HG03025 (cell line): ENCODE measurements around the gene LARGE1.

ENCODE experiments used
- ATAC-seq: cut with Tn5 transposase; IDR thresholded peaks from one replicate; pipeline ENCODE4 v1.9.1; 2021; ENCODE audit warnings: mild to moderate bottlenecking, moderate library complexity; ENCODE audit not compliant: unreplicated experiment, low FRiP score

Gene LARGE1

DNA sequence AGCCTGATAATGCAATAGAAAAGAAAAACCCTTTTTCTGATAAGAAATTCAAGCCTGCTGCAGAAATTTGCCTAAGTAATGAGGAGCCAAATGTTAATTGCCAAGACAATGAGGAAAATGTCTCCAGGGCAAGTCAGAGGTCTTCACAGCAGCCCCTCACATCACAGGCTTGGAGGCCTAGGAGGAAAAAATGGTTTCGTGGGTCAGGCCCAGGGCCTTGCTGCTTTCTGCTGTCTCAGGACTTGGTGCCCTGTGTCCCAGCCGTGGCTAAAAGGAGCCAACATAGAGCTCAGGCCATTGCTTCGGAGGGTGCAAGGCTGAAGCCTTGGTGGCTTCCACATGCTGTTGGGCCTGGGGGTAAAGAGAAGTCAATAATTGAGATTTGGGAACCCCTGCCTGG lies 131.3 kb downstream of the LARGE1 start:
- no peak for ATAC-seq

DNA sequence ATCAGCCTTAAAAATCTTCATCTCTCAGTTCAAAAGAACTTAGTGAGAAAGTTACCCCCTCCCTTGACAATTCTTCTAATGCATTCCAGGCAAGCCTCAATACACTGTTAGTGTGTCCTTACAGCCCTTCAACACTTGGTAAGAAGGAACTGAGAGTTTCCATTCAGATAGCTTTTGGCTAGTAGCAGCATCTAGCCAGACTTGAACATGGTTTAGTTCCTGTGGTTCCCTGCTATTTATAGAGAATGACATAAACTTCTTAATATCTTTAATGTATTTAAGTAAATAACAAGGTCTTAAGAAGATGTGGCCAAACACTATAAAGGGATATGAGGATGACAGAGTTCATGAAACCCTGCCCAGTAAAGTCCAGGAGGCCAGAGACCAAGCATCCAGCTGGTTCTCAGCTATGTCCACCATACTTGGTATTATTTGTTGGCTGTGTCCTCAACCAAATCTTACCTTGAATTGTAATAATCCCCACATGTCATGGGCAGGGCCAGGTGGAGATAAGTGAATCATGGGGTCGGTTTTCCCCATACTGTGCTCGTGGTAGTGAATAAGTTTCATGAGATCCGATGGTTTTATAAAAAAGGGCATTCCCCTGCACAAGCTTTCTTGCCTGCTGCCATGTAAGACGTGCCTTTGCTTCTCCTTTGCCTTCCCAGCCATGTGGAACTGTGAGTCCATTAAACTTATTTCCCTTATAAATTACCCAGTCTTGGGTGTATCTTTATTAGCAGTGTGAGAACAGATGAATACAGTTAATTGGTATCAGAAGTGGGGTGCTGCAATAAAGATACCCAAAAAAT lies 132.4 kb downstream of the LARGE1 start:
- ATAC-seq = no peak

DNA sequence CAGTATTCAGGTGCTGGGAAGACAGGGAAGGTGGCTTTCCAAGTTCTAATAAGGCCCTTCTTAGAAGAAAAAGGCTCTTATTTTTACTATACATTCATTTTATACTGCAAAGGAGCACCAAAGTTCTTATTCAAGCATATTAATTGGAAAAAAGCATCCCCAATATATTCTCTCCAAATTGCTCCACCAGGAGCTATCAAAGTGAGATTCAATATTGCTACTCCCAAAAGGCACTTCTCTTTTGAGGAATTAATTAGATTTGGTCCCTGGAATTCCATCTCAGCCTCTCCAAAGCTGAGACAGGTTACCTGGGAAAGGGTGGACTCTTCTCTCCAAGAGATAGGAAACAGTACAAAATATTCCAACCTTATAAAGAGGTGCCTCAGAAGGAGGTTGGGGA lies 134.1 kb downstream of the LARGE1 start:
- ATAC-seq = no peak

DNA sequence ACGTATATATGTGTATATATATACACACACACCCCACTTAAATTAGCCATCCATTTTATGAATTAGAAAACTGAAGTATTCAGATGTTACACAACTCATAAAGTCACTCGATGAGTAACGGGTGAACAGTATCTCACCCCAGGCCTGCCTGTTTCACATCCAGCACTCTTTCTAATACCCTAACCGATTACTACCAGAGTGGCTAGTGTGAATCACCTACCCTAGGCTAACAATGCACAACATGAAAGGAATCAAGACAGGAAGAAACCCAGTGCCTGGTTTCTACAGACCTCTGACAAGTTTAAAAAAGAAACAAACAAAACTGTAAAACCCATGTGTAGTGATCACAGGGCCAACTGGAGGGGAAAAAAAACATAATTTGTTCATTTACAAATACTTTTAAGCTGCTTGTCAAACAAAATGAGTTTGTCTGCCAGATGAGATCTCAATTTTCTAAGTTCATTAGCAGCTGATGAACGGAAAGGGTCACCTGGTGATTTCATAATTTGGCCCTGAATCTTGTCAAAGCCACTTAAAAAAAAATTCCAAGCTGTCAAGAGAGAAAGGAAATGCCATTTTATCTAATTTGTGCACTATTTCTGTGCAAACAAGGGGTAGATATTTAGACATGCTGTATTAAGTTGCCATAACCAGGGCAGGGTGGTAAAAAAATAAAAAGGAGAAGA lies 134.8 kb downstream of the LARGE1 start:
- ATAC-seq = no peak

DNA sequence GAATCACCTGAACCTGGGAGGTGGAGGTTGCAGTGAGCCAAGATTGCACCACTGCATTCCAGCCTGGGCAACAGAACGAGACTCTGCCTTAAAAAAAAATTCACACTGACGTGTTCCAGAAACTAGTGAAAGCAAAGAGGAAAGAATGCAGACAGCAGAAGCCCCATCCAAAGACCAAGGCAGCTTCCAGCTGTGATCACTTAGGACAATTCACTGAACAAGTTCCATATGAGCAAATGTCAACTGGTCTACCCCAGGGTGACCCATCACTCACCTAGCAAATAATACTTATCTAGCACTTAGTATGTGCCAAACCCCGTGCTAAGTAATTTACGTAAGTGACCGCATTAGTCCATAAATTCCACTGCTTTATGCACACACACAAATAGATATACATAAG lies 138.9 kb downstream of the LARGE1 start:
- no peak for ATAC-seq

DNA sequence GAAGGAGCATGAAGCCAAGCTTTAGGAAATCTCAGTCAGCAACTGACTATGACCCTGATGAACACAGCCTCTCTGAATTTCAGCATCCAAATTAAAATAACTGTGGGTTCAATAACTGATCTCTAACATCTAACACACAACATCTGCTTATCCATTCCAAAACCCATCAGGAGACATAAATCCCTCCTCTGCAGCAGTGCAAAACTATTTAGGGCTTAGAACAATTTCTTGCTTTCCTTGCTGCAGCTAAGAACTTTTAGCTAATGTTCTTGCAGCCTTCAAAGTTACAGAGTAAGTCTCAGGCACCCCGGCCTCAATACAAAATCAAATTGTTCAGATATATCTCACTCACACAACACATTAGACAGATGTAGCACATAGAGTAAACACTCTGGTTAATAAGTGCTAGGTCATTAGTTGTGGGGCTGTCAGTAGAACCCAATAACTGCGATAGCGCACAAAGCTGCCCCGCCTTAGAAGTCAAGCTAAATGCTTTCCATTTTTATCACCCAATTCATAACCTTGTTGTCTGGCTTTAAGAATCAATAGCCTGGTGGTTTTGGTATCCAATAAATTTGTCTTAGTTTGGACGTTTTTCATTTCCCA lies 139.6 kb downstream of the LARGE1 start:
- no peak for ATAC-seq

DNA sequence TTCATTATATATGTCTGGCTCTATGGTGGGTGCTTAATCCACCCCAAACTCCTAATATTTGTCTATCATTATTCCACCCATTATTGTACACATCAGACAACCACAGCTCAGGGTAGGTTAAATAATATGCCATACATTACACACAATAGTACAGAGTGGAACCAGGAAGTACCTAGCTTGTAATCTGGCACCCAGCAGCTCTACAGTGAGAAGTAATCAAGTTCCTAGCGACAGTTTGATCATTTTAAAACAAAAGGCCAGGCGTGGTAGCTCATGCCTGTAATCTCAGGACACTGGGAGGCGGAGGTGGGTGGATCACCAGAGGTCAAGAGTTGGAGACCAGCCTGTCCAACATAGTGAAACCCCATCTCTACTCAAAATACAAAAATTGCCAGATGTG lies 141.0 kb downstream of the LARGE1 start:
- ATAC-seq = no peak

DNA sequence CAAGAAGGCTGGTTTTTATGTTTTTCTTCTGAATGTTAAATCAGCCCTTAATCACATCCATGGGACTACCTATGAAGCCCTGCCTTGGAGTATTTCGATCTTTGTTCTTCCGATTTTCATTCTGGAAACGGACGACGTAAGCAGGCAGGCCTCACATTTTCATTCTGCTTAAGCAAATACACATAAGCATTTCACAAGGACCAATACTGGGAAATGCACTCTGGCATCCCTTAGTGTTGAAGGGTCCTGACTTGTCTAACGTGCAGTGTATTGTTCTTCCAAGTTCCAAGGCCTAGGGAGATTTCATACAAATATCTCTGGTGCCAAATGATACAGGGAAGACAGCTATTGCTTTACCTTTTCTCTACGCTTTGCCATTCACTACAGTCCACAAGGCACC lies 143.8 kb downstream of the LARGE1 start:
- ATAC-seq = no peak

DNA sequence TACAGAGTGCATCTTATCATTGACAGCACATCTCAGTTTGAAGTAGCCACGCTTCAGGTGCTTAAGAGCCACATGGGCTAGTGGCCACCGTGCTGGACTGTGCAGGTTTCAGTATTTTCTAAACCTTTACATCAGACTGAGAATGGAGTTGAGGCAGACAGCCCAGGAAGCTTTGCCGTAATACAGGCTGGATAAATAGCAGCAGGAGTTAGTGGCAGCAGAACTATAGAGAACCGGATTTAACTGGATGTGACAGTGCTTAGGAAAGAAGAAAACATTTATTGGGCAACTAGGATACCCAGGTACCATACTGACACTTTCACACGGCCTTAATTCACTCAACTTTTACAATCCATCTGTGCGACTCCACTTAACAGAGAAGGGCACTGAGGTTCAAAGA lies 145.5 kb downstream of the LARGE1 start:
- ATAC-seq = no peak

DNA sequence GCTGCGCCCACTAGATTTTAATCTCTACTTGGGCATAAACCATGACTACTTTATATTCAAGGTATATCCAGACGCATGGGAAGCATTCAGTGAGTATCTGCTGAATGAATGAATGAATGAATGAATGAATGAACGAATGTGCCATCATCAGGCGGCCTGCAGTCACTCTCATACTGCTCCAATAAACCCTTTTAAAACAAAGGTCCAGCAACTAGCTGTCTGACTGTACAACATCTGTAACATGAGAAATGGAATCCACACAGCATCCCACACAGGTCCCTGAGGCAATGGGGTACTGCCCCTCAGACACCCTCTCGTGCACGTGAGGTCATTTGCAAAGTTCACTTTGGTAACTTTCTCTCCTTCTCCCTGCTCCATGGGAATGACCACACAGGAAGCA lies 147.5 kb downstream of the LARGE1 start:
- no peak for ATAC-seq

DNA sequence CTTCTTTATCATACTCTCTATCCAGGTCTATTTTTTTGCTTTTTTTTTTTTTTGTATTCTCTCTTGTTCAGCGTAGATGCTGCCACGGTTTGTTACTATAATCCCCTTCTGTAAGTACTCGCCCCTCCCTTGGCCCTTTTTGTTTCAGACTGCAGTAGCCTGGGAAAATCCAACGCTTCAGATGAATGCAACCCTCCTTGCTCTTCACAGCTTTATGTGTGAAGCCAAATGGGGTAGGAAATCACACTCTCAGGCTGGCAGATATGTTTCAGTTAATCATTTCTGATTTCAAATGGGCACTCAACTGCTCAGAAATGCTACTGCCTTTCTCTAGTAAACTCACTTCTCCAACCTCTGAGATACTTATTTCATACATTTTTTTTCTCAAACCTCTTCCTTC lies 149.1 kb downstream of the LARGE1 start:
- no peak for ATAC-seq

DNA sequence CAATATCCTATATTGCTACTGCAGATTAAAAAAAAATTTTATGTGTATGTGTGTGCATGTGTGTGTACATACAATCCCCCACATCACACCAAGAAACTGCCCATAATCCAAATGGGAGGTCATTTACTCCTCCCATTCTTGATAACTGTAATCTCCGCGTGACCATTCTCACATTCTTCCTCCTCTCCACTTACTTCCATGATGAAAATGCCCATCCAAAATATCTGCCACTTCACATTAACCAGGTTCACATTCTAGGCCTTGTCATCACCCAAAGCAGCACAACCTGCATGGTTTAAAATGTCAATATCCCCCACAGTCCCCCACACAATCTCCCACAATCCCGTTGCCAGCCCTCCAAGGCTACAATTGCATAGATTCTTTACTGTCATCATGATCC lies 149.6 kb downstream of the LARGE1 start:
- ATAC-seq = no peak

DNA sequence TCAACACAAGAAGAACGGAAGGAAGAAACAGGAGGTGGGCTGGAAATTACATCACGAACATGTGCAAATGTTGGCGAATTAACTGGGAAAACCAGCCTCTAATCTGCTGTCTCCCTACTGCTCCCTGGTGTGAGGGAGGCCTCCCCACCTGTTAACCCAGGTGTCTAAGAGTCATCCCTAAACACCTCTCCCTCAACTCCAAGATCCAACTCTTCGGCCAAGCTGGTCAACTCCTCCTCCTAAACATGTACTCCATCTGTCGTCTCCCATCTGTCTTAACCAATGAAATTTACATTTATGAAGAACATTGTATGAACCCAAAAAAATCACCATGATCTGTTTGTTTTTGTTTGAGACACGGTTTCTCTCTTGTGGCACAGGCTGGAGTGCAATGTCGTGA lies 154.2 kb downstream of the LARGE1 start:
- no peak for ATAC-seq

DNA sequence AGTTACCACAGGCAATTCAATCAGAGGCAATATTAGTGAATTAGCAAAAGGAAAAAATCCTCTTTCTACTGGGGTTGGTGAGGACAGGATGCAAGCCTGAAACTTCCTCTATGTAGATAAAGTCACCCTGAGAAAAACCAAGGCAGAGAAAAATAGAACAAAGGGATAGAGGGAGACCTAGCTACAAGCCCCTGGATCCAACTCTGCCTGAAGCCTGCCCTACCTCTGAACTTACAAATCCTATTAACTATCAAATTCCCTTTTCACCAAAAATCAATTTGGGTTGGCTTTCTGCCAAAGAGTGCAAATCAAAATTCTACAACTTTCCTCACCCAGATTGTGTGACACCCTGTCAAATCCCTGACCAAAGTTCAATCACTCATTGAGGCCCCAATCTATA lies 161.3 kb downstream of the LARGE1 start:
- no peak for ATAC-seq

DNA sequence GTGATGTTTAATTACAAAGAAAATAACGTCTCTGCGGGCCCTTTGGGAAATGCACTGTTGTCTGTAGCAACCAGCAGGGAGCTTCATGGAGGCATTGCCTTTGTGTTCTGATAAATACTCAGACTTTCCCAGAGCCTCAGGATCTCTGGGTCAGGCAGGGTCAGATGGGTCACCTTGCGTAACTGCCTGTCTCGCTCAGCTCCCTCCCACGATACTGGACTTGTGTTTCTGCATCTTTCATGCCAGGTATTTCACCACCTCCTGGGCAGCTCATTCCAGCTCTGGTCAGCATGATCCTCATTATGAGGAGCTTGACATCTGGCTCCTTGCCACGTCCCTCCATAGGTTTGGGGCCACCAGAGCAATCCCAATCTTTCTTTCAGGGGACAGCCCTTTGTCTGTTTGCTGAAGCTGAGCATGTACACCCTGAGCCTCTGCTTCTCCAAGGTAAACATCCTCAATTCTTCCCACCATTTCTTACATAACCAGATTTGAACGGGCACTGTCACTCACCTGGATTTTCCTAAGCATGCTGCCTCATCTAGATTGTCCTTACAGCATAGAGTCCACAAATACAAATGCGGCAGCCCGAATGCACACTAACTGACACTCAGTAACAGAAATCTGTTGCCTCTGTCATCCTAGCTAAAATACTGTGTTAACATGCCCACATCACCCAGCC lies 162.3 kb downstream of the LARGE1 start:
- ATAC-seq = no peak

DNA sequence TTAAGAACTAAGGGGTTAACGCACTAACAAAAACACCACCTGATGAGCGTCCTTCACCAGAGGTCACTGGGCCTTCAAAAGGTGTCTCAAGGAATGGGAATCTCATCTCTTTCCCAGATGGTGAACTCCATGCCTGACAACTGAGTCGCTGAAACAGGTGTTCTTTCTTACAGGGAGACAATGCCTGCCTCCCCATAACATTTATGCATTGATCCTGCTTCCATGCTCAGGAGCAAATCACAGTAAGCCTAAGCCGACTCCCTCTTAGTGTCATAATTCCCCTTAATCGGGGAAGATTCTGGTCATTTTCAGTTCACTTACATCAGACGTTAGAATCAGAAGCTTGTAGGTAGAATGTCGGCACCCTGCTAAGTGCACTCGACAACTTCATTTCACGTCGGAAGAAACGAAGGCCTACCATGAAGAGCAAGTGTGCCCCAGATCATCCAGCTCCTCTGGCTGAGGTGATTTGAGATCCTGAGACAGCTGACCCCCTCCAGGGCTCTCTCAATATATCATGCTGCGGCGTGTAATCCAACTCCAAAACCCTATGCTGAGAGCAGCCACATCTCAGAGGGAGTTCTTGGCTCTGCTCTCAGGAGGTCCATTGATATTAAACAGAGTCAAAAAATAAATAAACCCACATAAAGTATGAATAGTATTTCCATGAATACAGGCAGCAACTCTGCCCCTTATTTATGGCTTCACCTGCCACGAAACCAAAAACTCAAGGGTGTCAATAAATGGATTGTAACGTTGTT lies 163.1 kb downstream of the LARGE1 start:
- no peak for ATAC-seq

DNA sequence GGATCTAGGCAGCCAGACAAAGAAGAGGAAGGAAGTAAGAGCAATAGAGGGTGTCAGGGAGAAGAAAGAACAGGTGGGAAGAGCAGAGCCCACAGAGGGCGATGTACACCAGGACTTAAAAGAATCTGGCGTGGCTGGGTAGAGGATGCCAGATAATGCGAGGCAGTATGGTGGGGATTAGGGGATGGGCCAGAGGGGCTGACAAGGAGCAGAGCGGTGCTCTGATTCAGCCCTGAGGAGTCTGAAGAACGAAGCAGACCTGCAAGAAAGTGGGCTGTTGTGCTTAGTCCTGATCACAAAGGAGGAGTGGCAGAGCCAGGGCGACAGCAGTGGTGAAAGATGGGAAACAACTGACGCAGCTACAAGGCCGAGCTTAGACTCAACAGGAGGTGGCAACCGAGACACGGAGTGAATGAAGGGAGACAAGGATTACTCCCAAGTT lies 163.7 kb downstream of the LARGE1 start:
- ATAC-seq = no peak

DNA sequence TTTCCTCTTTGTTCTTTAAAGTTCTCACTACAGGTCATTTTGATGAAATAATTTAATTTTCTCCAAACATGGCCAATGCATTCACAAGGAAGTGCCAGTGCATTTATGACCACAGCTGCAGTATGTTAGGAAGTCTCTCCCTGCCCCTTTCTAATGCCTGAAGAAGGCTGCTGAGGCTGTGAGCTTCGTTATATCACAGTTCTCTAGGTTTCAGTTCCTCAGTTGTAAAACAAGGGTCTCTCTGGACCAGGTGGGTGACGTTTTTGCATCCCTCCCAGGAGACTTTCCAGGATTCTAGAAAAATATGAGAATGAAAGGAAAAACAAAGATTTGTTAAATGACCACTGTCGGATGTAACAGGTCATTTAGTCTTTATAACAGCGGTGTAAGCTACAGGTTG lies 171.6 kb downstream of the LARGE1 start:
- no peak for ATAC-seq

DNA sequence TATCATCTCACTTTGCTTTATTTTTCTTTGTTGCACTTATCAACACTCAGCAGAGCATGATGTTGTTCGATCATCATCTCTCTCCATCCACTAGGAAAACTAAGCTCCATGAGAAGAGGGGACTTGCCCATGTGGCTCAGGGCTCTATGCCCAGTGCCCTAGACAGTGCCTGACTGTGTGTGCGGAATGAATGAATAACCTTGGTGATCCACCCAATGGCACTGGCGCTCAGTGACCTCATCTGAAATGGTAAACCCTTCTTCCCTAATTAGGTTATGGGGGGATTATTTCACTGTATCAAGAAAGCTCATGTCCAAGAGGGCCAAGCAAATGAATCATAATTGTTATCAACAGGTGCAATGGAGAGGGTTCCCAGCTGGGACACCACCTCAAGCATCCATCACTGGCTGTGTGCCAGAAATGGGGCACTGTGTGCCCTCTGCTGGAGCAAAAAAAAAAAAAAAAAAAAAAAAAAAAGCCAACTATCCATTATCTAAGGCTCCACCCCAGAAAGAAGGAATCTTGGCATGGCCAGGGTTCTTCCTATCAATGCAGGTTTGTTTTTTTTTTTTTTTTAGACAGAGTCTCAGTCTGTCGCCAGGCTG lies 172.6 kb downstream of the LARGE1 start:
- no peak for ATAC-seq

DNA sequence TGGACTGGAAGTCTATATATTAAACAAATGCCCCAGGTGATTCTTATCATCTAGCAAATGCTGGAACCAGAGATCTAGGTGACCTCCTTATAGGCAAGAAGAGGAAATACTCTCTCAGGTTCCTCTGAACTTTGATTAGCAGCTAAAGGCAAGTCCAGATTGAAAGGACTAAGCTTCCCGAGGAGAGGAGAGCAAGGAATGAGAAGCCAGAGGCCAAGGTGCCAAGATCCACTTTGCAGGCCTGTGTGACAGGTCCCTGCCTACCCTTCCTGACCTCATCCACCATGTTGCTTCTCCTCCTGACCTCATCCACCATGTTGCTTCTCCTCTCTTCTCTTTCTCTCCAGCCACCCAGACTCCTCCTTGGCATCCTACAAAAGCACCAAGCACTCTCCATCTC lies 173.2 kb downstream of the LARGE1 start:
- ATAC-seq = no peak
